ENCODE results near the gene TTLL6.
A peak's percentile ranks its signal among the peaks of the same experiment; 100 is the strongest.

Gene TTLL6

DNA sequence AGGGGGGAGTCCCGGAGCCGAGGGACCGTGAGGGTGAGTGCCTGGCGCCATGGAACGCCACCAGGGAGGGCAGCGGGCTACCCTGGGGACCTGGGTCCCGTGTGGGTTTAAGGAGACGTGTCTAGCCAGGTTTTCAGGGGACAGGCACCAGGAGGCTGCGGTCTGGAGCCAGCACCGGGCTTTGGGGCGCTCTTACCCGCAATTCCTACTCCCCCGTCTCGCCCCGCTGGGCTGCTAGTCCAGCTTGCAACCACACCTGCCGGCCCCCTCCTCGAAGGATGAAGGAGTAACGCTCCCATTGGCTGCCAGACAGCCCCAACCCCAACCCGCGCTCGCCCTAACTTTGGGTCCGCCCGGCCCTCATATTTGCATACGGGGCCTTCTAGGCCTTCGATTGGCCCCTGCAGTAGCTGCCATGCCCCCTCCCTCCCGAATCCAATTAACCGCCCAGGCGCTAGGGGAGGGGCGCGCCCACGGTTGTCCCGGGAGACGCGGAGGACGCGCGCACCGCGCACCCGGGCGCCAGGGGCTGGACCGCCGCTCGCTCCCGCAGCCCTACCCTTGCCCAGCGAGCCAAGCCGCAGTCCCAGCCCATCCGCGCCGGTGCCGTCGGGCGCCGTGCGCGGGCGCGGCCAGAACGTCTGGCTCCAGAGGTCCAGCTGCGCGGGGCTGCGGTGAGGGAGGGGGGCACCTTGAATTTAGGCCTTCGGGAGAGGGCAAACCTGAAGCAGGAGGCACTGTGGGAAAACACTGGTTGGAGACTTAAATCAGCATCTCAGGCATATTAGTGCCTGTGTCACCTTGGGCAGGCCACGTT, at the start of gene TTLL6:
Gene TTLL6 (minus strand): TSS at position 456 of the 817 bp plus-strand sequence. CDS start 157 bp downstream, at position 299.
- DNase-seq (ENCODE audit: low read depth in 2 of 2) = peak; percentile 64 to 84
- no peak for TF ChIP-seq CTCF (IDR thresholded peaks at IDR 0.05; ENCODE audit: low read depth, low read length)
- H3K4me3 ChIP-seq (replicated peaks in 1 of 2; ENCODE audit: low read depth in 2 of 2, low read length in 2 of 2) = peak within 1 kb of the TSS; percentile 32 to 43

- DNase-seq (ENCODE audit: low read depth in 2 of 2) = no peak
- H3K4me3 ChIP-seq (replicated peaks in 1 of 2; ENCODE audit: low read depth in 2 of 2, low read length in 2 of 2) = no peak overlapping the region
- TF ChIP-seq CTCF (IDR thresholded peaks at IDR 0.05; ENCODE audit: low read depth, low read length) = no peak
Observed at GRCh38 chr17:48860456-48860855, 43.4 kb upstream of the TTLL6 start.

DNA sequence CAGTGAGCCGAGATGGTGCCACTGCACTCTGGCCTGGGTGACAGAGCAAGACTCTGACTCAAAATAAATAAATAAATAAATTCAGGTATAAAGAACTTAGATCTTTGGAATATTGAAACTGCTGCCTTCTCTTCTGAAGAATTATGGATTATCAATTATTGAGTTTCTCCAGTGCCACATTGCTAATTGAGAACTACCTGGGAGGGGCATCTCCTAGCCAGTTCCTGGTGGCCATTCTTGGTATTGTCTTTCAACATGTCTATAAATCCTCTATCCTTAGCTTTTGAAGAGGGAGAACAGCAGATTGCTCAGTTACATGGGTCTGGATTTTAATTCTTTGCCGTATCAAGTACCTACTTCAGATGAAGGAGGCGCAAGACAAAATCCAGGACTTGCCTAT, 43.0 kb upstream of the TTLL6 start:
- DNase-seq (ENCODE audit: low read depth in 2 of 2) = no peak
- TF ChIP-seq CTCF (IDR thresholded peaks at IDR 0.05; ENCODE audit: low read depth, low read length) = peak; percentile 32
- H3K4me3 ChIP-seq (replicated peaks in 1 of 2; ENCODE audit: low read depth in 2 of 2, low read length in 2 of 2) = no peak overlapping the region

GRCh38 chr17:48856122-48856821, 39.2 kb upstream of the TTLL6 start:
- no peak for TF ChIP-seq CTCF (IDR thresholded peaks at IDR 0.05; ENCODE audit: low read depth, low read length)
- no peak for DNase-seq (ENCODE audit: low read depth in 2 of 2)
- H3K4me3 ChIP-seq (replicated peaks in 1 of 2; ENCODE audit: low read depth in 2 of 2, low read length in 2 of 2) = no peak overlapping the region

DNA sequence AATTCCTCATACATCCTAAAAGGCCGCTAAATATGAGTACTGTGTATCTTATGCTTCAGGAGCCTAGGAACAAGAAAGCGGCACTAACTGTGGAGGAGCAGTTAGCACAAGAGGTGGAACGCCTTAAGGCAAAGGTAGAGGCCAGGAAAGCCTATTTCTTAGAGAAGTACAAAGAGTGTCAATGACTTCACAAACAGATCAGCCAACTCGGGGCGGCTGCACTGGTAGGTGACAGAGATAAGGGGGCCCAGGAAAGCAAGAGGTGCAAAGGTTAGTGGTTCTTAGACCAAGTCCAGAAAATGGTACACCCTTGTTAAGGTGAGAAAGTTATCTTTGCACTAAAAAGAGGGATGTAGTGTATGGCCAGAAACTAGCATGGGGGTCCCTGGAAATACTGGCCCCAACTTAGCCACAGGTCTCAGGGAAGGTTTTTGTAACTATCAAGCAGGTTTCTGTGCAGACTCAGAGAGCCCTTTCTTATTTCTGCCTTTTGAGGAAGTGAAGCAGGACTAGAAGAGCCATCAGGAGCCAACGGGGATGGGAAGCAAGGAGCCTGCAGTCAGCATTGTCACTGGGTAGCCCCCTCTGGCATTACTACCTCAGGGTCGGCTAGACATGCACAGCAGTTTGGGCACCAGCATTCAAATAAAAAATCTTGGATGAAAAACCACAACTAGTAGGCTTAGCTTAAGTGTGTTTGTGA, 37.9 kb upstream of the TTLL6 start:
- no peak for DNase-seq (ENCODE audit: low read depth in 2 of 2)
- TF ChIP-seq CTCF (IDR thresholded peaks at IDR 0.05; ENCODE audit: low read depth, low read length) = no peak
- no peak overlapping the region for H3K4me3 ChIP-seq (replicated peaks in 1 of 2; ENCODE audit: low read depth in 2 of 2, low read length in 2 of 2)

- DNase-seq (ENCODE audit: low read depth in 2 of 2) = no peak
- TF ChIP-seq CTCF (IDR thresholded peaks at IDR 0.05; ENCODE audit: low read depth, low read length) = no peak
- no peak overlapping the region for H3K4me3 ChIP-seq (replicated peaks in 1 of 2; ENCODE audit: low read depth in 2 of 2, low read length in 2 of 2)
Observed at GRCh38 chr17:48850792-48851323, 33.8 kb upstream of the TTLL6 start.

Measured in cardiac fibroblast (primary cell).